ENCODE measurements around the gene BMP2.

DNA sequence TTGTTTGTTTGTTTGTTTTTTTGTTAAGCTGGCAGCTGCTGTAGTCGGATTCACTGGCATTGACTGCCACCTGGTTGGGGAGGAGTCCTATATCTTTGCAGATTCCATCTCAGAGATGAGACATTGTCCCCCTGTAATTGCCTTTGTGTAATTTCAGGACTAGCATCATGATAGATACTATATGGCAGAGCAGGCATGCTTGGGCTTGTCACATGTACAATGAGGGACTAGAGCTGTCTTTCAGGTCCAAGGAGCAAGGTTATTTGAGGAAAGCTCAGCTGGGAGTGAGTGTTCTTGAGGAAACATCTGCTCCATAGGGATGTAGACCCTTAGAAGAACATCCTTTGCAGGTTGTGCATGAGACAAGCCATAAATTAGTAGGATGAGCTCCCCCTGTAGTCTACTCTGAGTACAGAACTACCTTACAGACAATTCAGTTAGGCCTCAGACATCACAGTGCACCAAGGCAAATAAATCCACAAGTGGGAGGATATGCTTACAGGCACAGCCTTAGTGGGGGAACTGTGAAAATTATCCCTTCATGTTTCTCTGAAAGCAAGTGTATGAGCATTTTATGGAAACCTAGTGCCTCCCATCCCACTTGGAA lies 62.1 kb downstream of the BMP2 start:
- TF ChIP-seq, protein P1, sequence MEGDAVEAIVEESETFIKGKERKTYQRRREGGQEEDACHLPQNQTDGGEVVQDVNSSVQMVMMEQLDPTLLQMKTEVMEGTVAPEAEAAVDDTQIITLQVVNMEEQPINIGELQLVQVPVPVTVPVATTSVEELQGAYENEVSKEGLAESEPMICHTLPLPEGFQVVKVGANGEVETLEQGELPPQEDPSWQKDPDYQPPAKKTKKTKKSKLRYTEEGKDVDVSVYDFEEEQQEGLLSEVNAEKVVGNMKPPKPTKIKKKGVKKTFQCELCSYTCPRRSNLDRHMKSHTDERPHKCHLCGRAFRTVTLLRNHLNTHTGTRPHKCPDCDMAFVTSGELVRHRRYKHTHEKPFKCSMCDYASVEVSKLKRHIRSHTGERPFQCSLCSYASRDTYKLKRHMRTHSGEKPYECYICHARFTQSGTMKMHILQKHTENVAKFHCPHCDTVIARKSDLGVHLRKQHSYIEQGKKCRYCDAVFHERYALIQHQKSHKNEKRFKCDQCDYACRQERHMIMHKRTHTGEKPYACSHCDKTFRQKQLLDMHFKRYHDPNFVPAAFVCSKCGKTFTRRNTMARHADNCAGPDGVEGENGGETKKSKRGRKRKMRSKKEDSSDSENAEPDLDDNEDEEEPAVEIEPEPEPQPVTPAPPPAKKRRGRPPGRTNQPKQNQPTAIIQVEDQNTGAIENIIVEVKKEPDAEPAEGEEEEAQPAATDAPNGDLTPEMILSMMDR (IDR thresholded peaks at IDR 0.05) = no peak
- no peak for TF ChIP-seq POLR2A (IDR thresholded peaks at IDR 0.05)

Data from thyroid gland (tissue), 4 donors.